Mammary epithelial cell (primary cell): ENCODE measurements around the gene SUSD2.

Source experiments
- CTCF ChIP-seq, 2 donors: IDR thresholded peaks in 1 of 2; conservative IDR thresholded peaks in 1 of 2; 2 replicates each; pipeline ENCODE4 v1.5.1; 2011 to 2012; ENCODE audit warnings: inconsistent platforms in 2 of 2, low read length in 2 of 2, mild to moderate bottlenecking in 2 of 2, control low read depth in 1 of 2, low read depth in 1 of 2; ENCODE audit not compliant: insufficient read depth in 1 of 2; ENCODE audit errors: extremely low read depth in 1 of 2
- EZH2 ChIP-seq: IDR thresholded peaks from 2 replicates; pipeline ENCODE4 v1.6.1; 2012; ENCODE audit warnings: low read length, inconsistent platforms, borderline replicate concordance

- no peak for TF ChIP-seq CTCF (conservative IDR thresholded peaks at IDR 0.05 in 1 of 2, IDR thresholded peaks at IDR 0.05 in 1 of 2; ENCODE audit: extremely low read depth in 1 of 2, insufficient read depth in 1 of 2, low read depth in 1 of 2, low read length in 2 of 2)
- no peak for TF ChIP-seq EZH2
Observed at GRCh38 chr22:24156141-24156912, 25.0 kb upstream of the SUSD2 start.
